ENCODE data around the gene ALOXE3.
"Not testable (repeated sequence)": the region's sequence is repeated elsewhere in the genome, so short reads cannot be mapped to it uniquely, and the experiment has no call there.

ALOXE3 gene

GRCh38 chr17:8108972-8109660, 9.2 kb downstream of the ALOXE3 start:
- no peaks in the 10 kb centered on the region for H3K4me1 ChIP-seq (ENCODE audit: low read length)
- H3K4me2 ChIP-seq (ENCODE audit: low read depth, low read length) = no peak overlapping the region
- no peak overlapping the region for H3K9ac ChIP-seq (ENCODE audit: low read length)
- H3K9me2 ChIP-seq (replicated peaks; ENCODE audit: insufficient read depth, low read length) = no peaks in the 10 kb centered on the region
- H4K20me1 ChIP-seq (ENCODE audit: insufficient read depth, low read length) = no peaks in the 10 kb centered on the region
- H3K9me3 ChIP-seq (replicated peaks; ENCODE audit: insufficient read depth, low read length) = no peaks in the 10 kb centered on the region
- H3K27ac ChIP-seq (ENCODE audit: low read length) = no peak overlapping the region
- no peaks in the 10 kb centered on the region; the same call in 1 of the 2 replicates for H3F3A ChIP-seq (ENCODE audit: insufficient read depth, low read length)
- no peak overlapping the region for H2AFZ ChIP-seq (ENCODE audit: low read length)
- H3K36me3 ChIP-seq (replicated peaks; ENCODE audit: insufficient read depth, low read length) = no peaks in the 10 kb centered on the region
- DNase-seq = no peak
- no peaks in the 10 kb centered on the region for H3K79me2 ChIP-seq (ENCODE audit: low read length)
- no peak overlapping the region for H3K4me3 ChIP-seq (ENCODE audit: low read length)
- peaks cover 74% of the 10 kb centered on the region for H3K27me3 ChIP-seq (replicated peaks; ENCODE audit: insufficient read depth, low read length)
- TF ChIP-seq EZH2phosphoT487 (IDR thresholded peaks at IDR 0.05; ENCODE audit: low read length) (no peak), EZH2 (optimal IDR thresholded peaks at IDR 0.05; ENCODE audit: low read depth, low read length) (no peak), CTCF (IDR thresholded peaks at IDR 0.05; ENCODE audit: low read length) (no peak)

GRCh38 chr17:8106980-8107379, 11.3 kb downstream of the ALOXE3 start:
- not testable (repeated sequence) for H3K79me2 ChIP-seq (ENCODE audit: low read length); H3K4me1 ChIP-seq (ENCODE audit: low read length); H3K4me3 ChIP-seq (ENCODE audit: low read length); H3K4me2 ChIP-seq (ENCODE audit: low read depth, low read length); H3F3A ChIP-seq (ENCODE audit: insufficient read depth, low read length); H3K36me3 ChIP-seq (replicated peaks; ENCODE audit: insufficient read depth, low read length); H4K20me1 ChIP-seq (ENCODE audit: insufficient read depth, low read length); H3K9me3 ChIP-seq (replicated peaks; ENCODE audit: insufficient read depth, low read length); H3K9me2 ChIP-seq (replicated peaks; ENCODE audit: insufficient read depth, low read length); H3K27ac ChIP-seq (ENCODE audit: low read length); H2AFZ ChIP-seq (ENCODE audit: low read length); H3K9ac ChIP-seq (ENCODE audit: low read length); DNase-seq
- peaks cover 70% of the 10 kb centered on the region for H3K27me3 ChIP-seq (replicated peaks; ENCODE audit: insufficient read depth, low read length)

- no peak overlapping the region for H3K4me3 ChIP-seq (ENCODE audit: low read length)
- no peaks in the 10 kb centered on the region for H3K9me3 ChIP-seq (replicated peaks; ENCODE audit: insufficient read depth, low read length)
- H3F3A ChIP-seq (ENCODE audit: insufficient read depth, low read length) = no peaks in the 10 kb centered on the region; the same call in 1 of the 2 replicates
- H4K20me1 ChIP-seq (ENCODE audit: insufficient read depth, low read length) = no peaks in the 10 kb centered on the region
- H3K79me2 ChIP-seq (ENCODE audit: low read length) = no peaks in the 10 kb centered on the region
- H3K4me2 ChIP-seq (ENCODE audit: low read depth, low read length) = no peak overlapping the region
- no peak overlapping the region for H3K27ac ChIP-seq (ENCODE audit: low read length)
- H3K9ac ChIP-seq (ENCODE audit: low read length) = no peak overlapping the region
- H3K27me3 ChIP-seq (replicated peaks; ENCODE audit: insufficient read depth, low read length) = peaks cover 60% of the 10 kb centered on the region
- no peaks in the 10 kb centered on the region for H3K36me3 ChIP-seq (replicated peaks; ENCODE audit: insufficient read depth, low read length)
- no peaks in the 10 kb centered on the region for H3K4me1 ChIP-seq (ENCODE audit: low read length)
- H3K9me2 ChIP-seq (replicated peaks; ENCODE audit: insufficient read depth, low read length) = no peaks in the 10 kb centered on the region
- TF ChIP-seq CTCF (IDR thresholded peaks at IDR 0.05; ENCODE audit: low read length) (no peak), EZH2phosphoT487 (IDR thresholded peaks at IDR 0.05; ENCODE audit: low read length) (no peak), EZH2 (optimal IDR thresholded peaks at IDR 0.05; ENCODE audit: low read depth, low read length) (no peak)
- DNase-seq = no peak
- H2AFZ ChIP-seq (ENCODE audit: low read length) = no peak overlapping the region
These were observed 12.3 kb downstream of the ALOXE3 start for GRCh38 chr17:8105957-8106398.

GRCh38 chr17:8104911-8105310, 13.4 kb downstream of the ALOXE3 start:
- no peak overlapping the region for H3K4me2 ChIP-seq (ENCODE audit: low read depth, low read length)
- no peaks in the 10 kb centered on the region for H3K79me2 ChIP-seq (ENCODE audit: low read length)
- TF ChIP-seq EZH2 (optimal IDR thresholded peaks at IDR 0.05; ENCODE audit: low read depth, low read length) (no peak), EZH2phosphoT487 (IDR thresholded peaks at IDR 0.05; ENCODE audit: low read length) (no peak), CTCF (IDR thresholded peaks at IDR 0.05; ENCODE audit: low read length) (no peak)
- peaks cover 54% of the 10 kb centered on the region for H3K27me3 ChIP-seq (replicated peaks; ENCODE audit: insufficient read depth, low read length)
- no peak overlapping the region for H3K4me3 ChIP-seq (ENCODE audit: low read length)
- no peaks in the 10 kb centered on the region; the same call in 1 of the 2 replicates for H3F3A ChIP-seq (ENCODE audit: insufficient read depth, low read length)
- H3K9me3 ChIP-seq (replicated peaks; ENCODE audit: insufficient read depth, low read length) = no peaks in the 10 kb centered on the region
- no peak overlapping the region for H3K27ac ChIP-seq (ENCODE audit: low read length)
- no peaks in the 10 kb centered on the region for H3K36me3 ChIP-seq (replicated peaks; ENCODE audit: insufficient read depth, low read length)
- H2AFZ ChIP-seq (ENCODE audit: low read length) = no peak overlapping the region
- no peaks in the 10 kb centered on the region for H3K4me1 ChIP-seq (ENCODE audit: low read length)
- H3K9ac ChIP-seq (ENCODE audit: low read length) = no peak overlapping the region
- H4K20me1 ChIP-seq (ENCODE audit: insufficient read depth, low read length) = no peaks in the 10 kb centered on the region
- no peak for DNase-seq
- no peaks in the 10 kb centered on the region for H3K9me2 ChIP-seq (replicated peaks; ENCODE audit: insufficient read depth, low read length)
